ENCODE results near the gene SLC25A21.

SLC25A21 gene

DNA sequence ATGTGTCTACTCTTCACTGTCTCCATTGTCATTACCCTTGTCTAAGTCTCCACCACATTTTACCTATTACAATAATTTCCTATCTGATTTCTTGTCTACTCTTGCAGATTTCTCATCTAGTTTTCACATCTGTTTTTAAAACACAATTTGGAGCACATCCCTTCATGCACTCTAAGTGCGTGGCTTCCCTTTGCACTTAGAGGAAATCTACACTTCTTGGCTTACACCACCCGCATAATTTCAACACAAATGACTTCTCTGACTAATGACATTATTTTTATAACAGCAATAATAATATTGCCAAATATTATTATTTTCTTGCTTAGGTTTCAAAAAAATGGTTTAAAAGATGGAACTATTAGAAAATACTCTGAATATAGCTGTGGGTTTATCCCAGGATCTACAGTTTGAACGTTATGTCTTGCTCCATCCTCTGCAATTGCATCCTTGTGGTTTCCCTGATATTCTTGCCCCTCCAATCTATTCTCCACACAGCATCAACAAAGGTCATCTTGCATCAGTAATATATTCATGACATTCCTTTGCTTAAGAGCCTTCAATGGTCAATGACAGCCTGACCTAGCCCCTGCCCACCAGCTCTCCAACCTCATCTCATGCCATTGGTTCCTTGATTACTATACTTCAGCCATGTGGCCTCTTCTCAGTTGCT, 153.7 kb downstream of the SLC25A21 start:
- peak overlapping the region; percentile 12 for H2AFZ ChIP-seq (ENCODE audit: low read length)
- WGBS, 2 donors (ENCODE audit: extremely low coverage in 2 of 2, insufficient read length in 2 of 2, insufficient replicate concordance in 1 of 2) = no CpG with 5 or more reads among the region's 3 CpGs

DNA sequence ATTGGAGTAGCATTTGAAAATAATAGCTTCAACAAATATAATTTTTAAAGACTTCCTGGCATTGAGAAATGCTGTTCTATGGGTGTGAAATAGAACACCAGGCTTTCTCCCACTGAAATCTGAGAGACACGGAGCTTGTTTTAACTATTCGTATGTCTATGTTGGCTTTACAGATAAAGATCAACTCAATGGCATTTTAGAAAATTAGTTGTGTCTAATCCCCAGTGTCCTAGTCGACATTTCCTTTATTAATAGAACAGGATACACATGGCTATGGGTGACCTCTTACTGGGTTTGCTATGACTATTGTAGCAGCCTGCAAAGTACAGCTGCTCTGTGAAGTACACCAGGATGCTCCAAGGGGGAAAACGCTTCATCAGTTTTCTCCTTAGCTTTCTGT, 159.3 kb downstream of the SLC25A21 start:
- no peaks in the 10 kb centered on the region for H3K27me3 ChIP-seq (ENCODE audit: control insufficient read depth in 3 of 3, insufficient read depth in 3 of 3, low read depth in 1 of 3, low read length in 3 of 3)
- no peak overlapping the region for H3K23ac ChIP-seq (ENCODE audit: low read depth, low read length, poor library complexity)
- H3K14ac ChIP-seq (ENCODE audit: low read length) = no peak overlapping the region
- H3K4me2 ChIP-seq (ENCODE audit: insufficient read depth, low read length, poor library complexity, severe bottlenecking) = no peak overlapping the region
- no peaks in the 10 kb centered on the region for H3K36me3 ChIP-seq (replicated peaks in 1 of 2; ENCODE audit: control insufficient read depth in 2 of 2, insufficient read depth in 2 of 2, low read length in 2 of 2)
- no peak overlapping the region for H4K8ac ChIP-seq (ENCODE audit: low read depth, low read length)
- H4K91ac ChIP-seq (ENCODE audit: low read depth, low read length, poor library complexity) = no peak overlapping the region
- H3K79me1 ChIP-seq (ENCODE audit: low read depth, low read length) = no peaks in the 10 kb centered on the region
- no peak overlapping the region for H3K4me3 ChIP-seq (ENCODE audit: low read length in 2 of 2)
- H3K4ac ChIP-seq (ENCODE audit: low read length) = no peak overlapping the region
- H3K9ac ChIP-seq (ENCODE audit: low read depth, low read length, poor library complexity) = no peak overlapping the region
- WGBS, 2 donors (ENCODE audit: extremely low coverage in 2 of 2, insufficient read length in 2 of 2, insufficient replicate concordance in 1 of 2) = no CpG with 5 or more reads among the region's 4 CpGs
- H3K18ac ChIP-seq (ENCODE audit: low read length) = no peak overlapping the region
- no peak overlapping the region for H3K27ac ChIP-seq (replicated peaks; ENCODE audit: low read length)
- no peak for DNase-seq (ENCODE audit: low spot score)
- H2BK15ac ChIP-seq (ENCODE audit: low read length) = no peak overlapping the region
- no peak overlapping the region for H2AFZ ChIP-seq (ENCODE audit: low read length)
- H2BK120ac ChIP-seq (ENCODE audit: low read depth, low read length) = no peak overlapping the region
- H3K4me1 ChIP-seq (ENCODE audit: control insufficient read depth in 2 of 2, insufficient read depth in 1 of 2, low read depth in 1 of 2, low read length in 2 of 2) = no peaks in the 10 kb centered on the region
- no peak overlapping the region for H2BK12ac ChIP-seq (ENCODE audit: low read length)
- H3K9me3 ChIP-seq (replicated peaks in 1 of 2; ENCODE audit: control insufficient read depth in 2 of 2, insufficient read depth in 1 of 2, low read depth in 1 of 2, low read length in 2 of 2) = no peaks in the 10 kb centered on the region
- no peak overlapping the region for H2AK5ac ChIP-seq (ENCODE audit: low read depth, low read length)
- H2BK5ac ChIP-seq (ENCODE audit: low read length) = no peak overlapping the region

More for the DNA sequence above, 153.7 kb downstream of the SLC25A21 start:
- no peak overlapping the region for H2BK5ac ChIP-seq (ENCODE audit: low read length)
- H2BK15ac ChIP-seq (ENCODE audit: low read length) = no peak overlapping the region
- H3K79me1 ChIP-seq (ENCODE audit: low read depth, low read length) = no peaks in the 10 kb centered on the region
- H3K9me3 ChIP-seq (replicated peaks in 1 of 2; ENCODE audit: control insufficient read depth in 2 of 2, insufficient read depth in 1 of 2, low read depth in 1 of 2, low read length in 2 of 2) = no peaks in the 10 kb centered on the region
- no peak overlapping the region for H3K27ac ChIP-seq (replicated peaks; ENCODE audit: low read length)
- no peak overlapping the region for H3K4ac ChIP-seq (ENCODE audit: low read length)
- H3K18ac ChIP-seq (ENCODE audit: low read length) = no peak overlapping the region
- H3K9ac ChIP-seq (ENCODE audit: low read depth, low read length, poor library complexity) = no peak overlapping the region
- no peak overlapping the region for H3K4me3 ChIP-seq (ENCODE audit: low read length in 2 of 2)
- no peak overlapping the region for H2BK12ac ChIP-seq (ENCODE audit: low read length)
- no peak overlapping the region for H3K4me2 ChIP-seq (ENCODE audit: insufficient read depth, low read length, poor library complexity, severe bottlenecking)
- H2AK5ac ChIP-seq (ENCODE audit: low read depth, low read length) = no peak overlapping the region
- DNase-seq (ENCODE audit: low spot score) = no peak
- no peaks in the 10 kb centered on the region for H3K27me3 ChIP-seq (ENCODE audit: control insufficient read depth in 3 of 3, insufficient read depth in 3 of 3, low read depth in 1 of 3, low read length in 3 of 3)
- H2BK120ac ChIP-seq (ENCODE audit: low read depth, low read length) = no peak overlapping the region
- H3K4me1 ChIP-seq (ENCODE audit: control insufficient read depth in 2 of 2, insufficient read depth in 1 of 2, low read depth in 1 of 2, low read length in 2 of 2) = peaks cover 0 to 6% of the 10 kb centered on the region in 2 donors
- no peak overlapping the region for H4K91ac ChIP-seq (ENCODE audit: low read depth, low read length, poor library complexity)
- H3K14ac ChIP-seq (ENCODE audit: low read length) = no peak overlapping the region
- no peak overlapping the region for H4K8ac ChIP-seq (ENCODE audit: low read depth, low read length)
- H3K36me3 ChIP-seq (replicated peaks in 1 of 2; ENCODE audit: control insufficient read depth in 2 of 2, insufficient read depth in 2 of 2, low read length in 2 of 2) = no peaks in the 10 kb centered on the region
- H3K23ac ChIP-seq (ENCODE audit: low read depth, low read length, poor library complexity) = no peak overlapping the region

DNA sequence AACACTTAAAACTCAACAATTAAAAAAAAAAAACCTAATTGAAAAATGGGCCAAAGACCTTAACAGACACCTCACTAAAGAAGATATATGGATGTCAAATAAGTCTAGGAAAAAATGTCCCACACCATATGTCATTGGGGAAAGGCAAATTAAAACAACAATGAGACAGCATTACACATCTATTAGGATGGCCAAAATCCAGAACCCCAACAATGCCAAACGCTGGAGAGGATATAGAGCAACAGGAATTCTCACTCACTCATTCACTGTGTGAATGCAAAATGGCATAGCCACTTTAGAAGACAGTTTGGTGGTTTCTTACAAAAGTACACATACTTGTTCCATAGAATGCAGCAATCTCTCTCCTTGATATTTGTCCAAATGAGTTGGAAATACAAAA, 173.7 kb downstream of the SLC25A21 start:
- H3K4me3 ChIP-seq (ENCODE audit: low read length in 2 of 2) = no peak overlapping the region
- no CpG with 5 or more reads among the region's 1 CpG for WGBS, 2 donors (ENCODE audit: extremely low coverage in 2 of 2, insufficient read length in 2 of 2, insufficient replicate concordance in 1 of 2)

DNA sequence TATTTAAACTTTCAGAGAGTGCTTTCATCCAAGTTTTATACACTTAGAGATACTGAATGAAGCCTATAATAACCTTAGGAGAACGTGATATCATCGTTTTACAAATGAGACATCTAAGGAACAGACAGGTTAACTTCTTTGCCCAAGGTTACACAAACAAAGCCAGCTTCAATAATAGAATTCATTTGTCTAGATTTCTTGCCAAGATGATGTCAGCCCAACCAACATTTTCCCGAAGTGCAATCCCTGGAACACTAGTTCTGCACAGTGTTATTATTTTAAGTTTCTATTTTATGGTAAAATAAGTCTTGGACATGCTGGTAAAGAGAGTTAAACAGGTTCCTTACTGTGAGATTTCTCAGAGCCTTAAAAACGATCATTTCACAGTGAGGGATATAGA, 174.6 kb downstream of the SLC25A21 start:
- Histone ChIP-seq H3K27me3 (ENCODE audit: control insufficient read depth in 3 of 3, insufficient read depth in 3 of 3, low read depth in 1 of 3, low read length in 3 of 3) (no peaks in the 10 kb centered on the region), H2BK5ac (ENCODE audit: low read length) (no peak overlapping the region), H3K79me1 (ENCODE audit: low read depth, low read length) (no peaks in the 10 kb centered on the region), H2BK120ac (ENCODE audit: low read depth, low read length) (no peak overlapping the region), H3K14ac (ENCODE audit: low read length) (no peak overlapping the region), H3K23ac (ENCODE audit: low read depth, low read length, poor library complexity) (no peak overlapping the region), H2AFZ (ENCODE audit: low read length) (no peak overlapping the region), H3K9me3 (replicated peaks in 1 of 2; ENCODE audit: control insufficient read depth in 2 of 2, insufficient read depth in 1 of 2, low read depth in 1 of 2, low read length in 2 of 2) (no peaks in the 10 kb centered on the region), H2BK12ac (ENCODE audit: low read length) (no peak overlapping the region), H3K4me2 (ENCODE audit: insufficient read depth, low read length, poor library complexity, severe bottlenecking) (no peak overlapping the region), H2AK5ac (ENCODE audit: low read depth, low read length) (no peak overlapping the region), H3K18ac (ENCODE audit: low read length) (no peak overlapping the region), H4K8ac (ENCODE audit: low read depth, low read length) (no peak overlapping the region), H3K4me1 (ENCODE audit: control insufficient read depth in 2 of 2, insufficient read depth in 1 of 2, low read depth in 1 of 2, low read length in 2 of 2) (peaks cover 0 to 2% of the 10 kb centered on the region in 2 donors), H3K9ac (ENCODE audit: low read depth, low read length, poor library complexity) (no peak overlapping the region), H2BK15ac (ENCODE audit: low read length) (no peak overlapping the region), H3K4ac (ENCODE audit: low read length) (no peak overlapping the region), H4K91ac (ENCODE audit: low read depth, low read length, poor library complexity) (no peak overlapping the region), H3K4me3 (ENCODE audit: low read length in 2 of 2) (no peak overlapping the region), H3K36me3 (replicated peaks in 1 of 2; ENCODE audit: control insufficient read depth in 2 of 2, insufficient read depth in 2 of 2, low read length in 2 of 2) (no peaks in the 10 kb centered on the region), H3K27ac (replicated peaks; ENCODE audit: low read length) (no peak overlapping the region)
- WGBS, 2 donors (ENCODE audit: extremely low coverage in 2 of 2, insufficient read length in 2 of 2, insufficient replicate concordance in 1 of 2) = no CpG with 5 or more reads among the region's 4 CpGs
- DNase-seq (ENCODE audit: low spot score) = no peak

More for the DNA sequence above, 173.7 kb downstream of the SLC25A21 start:
- peaks cover 0 to 2% of the 10 kb centered on the region in 2 donors for H3K4me1 ChIP-seq (ENCODE audit: control insufficient read depth in 2 of 2, insufficient read depth in 1 of 2, low read depth in 1 of 2, low read length in 2 of 2)
- H3K18ac ChIP-seq (ENCODE audit: low read length) = no peak overlapping the region
- no peak overlapping the region for H3K23ac ChIP-seq (ENCODE audit: low read depth, low read length, poor library complexity)
- H3K4ac ChIP-seq (ENCODE audit: low read length) = no peak overlapping the region
- H2BK120ac ChIP-seq (ENCODE audit: low read depth, low read length) = no peak overlapping the region
- H3K4me2 ChIP-seq (ENCODE audit: insufficient read depth, low read length, poor library complexity, severe bottlenecking) = no peak overlapping the region
- no peak overlapping the region for H2BK5ac ChIP-seq (ENCODE audit: low read length)
- no peak overlapping the region for H3K14ac ChIP-seq (ENCODE audit: low read length)
- H3K36me3 ChIP-seq (replicated peaks in 1 of 2; ENCODE audit: control insufficient read depth in 2 of 2, insufficient read depth in 2 of 2, low read length in 2 of 2) = no peaks in the 10 kb centered on the region
- no peak for DNase-seq (ENCODE audit: low spot score)
- H3K9me3 ChIP-seq (replicated peaks in 1 of 2; ENCODE audit: control insufficient read depth in 2 of 2, insufficient read depth in 1 of 2, low read depth in 1 of 2, low read length in 2 of 2) = no peaks in the 10 kb centered on the region
- no peaks in the 10 kb centered on the region for H3K27me3 ChIP-seq (ENCODE audit: control insufficient read depth in 3 of 3, insufficient read depth in 3 of 3, low read depth in 1 of 3, low read length in 3 of 3)
- no peak overlapping the region for H2BK12ac ChIP-seq (ENCODE audit: low read length)
- H4K91ac ChIP-seq (ENCODE audit: low read depth, low read length, poor library complexity) = no peak overlapping the region
- H2AK5ac ChIP-seq (ENCODE audit: low read depth, low read length) = no peak overlapping the region
- H4K8ac ChIP-seq (ENCODE audit: low read depth, low read length) = no peak overlapping the region
- no peak overlapping the region for H3K9ac ChIP-seq (ENCODE audit: low read depth, low read length, poor library complexity)
- H3K79me1 ChIP-seq (ENCODE audit: low read depth, low read length) = no peaks in the 10 kb centered on the region
- H2BK15ac ChIP-seq (ENCODE audit: low read length) = no peak overlapping the region
- H3K27ac ChIP-seq (replicated peaks; ENCODE audit: low read length) = no peak overlapping the region
- no peak overlapping the region for H2AFZ ChIP-seq (ENCODE audit: low read length)

All from neuronal stem cell (in vitro differentiated cells).